Epithelial cell of esophagus (primary cell): ENCODE results near the gene SHANK2.
A peak's percentile ranks its signal among the peaks of the same experiment; 100 is the strongest.

Experiments
- DNase-seq: peaks from one replicate; pipeline ENCODE4 v3.0.0; 2010; ENCODE audit warnings: low read depth
- H3K4me3 ChIP-seq: 2 replicates; pipeline ENCODE4 v1.5.1; 2011; ENCODE audit warnings: mild to moderate bottlenecking, low read length, control low read depth
- TF ChIP-seq, protein P1 (sequence below): IDR thresholded peaks from 2 replicates; pipeline ENCODE4 v1.5.1; 2011; ENCODE audit warnings: low read depth, mild to moderate bottlenecking, low read length, control low read depth, inconsistent platforms; ENCODE audit not compliant: insufficient read depth; ENCODE audit errors: missing control alignments

Gene SHANK2

GRCh38 chr11:71255323-71255722 lies 2.9 kb upstream of the SHANK2 start:
- TF ChIP-seq, protein P1, sequence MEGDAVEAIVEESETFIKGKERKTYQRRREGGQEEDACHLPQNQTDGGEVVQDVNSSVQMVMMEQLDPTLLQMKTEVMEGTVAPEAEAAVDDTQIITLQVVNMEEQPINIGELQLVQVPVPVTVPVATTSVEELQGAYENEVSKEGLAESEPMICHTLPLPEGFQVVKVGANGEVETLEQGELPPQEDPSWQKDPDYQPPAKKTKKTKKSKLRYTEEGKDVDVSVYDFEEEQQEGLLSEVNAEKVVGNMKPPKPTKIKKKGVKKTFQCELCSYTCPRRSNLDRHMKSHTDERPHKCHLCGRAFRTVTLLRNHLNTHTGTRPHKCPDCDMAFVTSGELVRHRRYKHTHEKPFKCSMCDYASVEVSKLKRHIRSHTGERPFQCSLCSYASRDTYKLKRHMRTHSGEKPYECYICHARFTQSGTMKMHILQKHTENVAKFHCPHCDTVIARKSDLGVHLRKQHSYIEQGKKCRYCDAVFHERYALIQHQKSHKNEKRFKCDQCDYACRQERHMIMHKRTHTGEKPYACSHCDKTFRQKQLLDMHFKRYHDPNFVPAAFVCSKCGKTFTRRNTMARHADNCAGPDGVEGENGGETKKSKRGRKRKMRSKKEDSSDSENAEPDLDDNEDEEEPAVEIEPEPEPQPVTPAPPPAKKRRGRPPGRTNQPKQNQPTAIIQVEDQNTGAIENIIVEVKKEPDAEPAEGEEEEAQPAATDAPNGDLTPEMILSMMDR = no peak
- no peak overlapping the region for H3K4me3 ChIP-seq
- DNase-seq = peak; percentile 41

DNA sequence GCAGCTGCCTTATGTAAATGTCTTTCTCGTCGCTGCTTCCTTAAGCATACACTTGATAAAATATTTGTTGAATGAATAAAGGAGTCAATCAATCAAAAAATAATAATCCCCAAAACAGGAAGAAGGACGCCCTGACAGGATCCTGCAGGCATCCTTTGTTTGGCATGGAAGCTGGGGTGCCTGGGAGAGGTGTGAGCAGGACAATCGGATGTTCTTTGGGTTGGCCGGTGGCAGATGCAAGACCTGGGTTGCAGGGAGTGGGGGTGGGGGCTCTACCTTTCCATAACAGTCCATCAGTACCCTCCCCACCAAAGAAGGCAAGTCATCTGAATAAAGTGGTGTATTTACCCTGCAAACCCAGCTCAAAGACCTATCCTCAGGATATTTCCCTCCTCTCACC lies 1.4 kb upstream of the SHANK2 start:
- DNase-seq = no peak
- TF ChIP-seq, protein P1 = no peak
- no peak overlapping the region for H3K4me3 ChIP-seq

- TF ChIP-seq, protein P1 = no peak
- H3K4me3 ChIP-seq = peak overlapping the region; percentile 31
- peak; percentile 88 for DNase-seq
These were observed 673 bp upstream of the SHANK2 start for GRCh38 chr11:71252770-71253730.

- DNase-seq = peak; percentile 22
- TF ChIP-seq, protein P1 = no peak
- H3K4me3 ChIP-seq = peak overlapping the region; percentile 70
These were observed 562 bp downstream of the SHANK2 start for GRCh38 chr11:71251761-71252268.

GRCh38 chr11:71251151-71251721 lies 1.1 kb downstream of the SHANK2 start:
- peak; percentile 37 for DNase-seq
- peak overlapping the region; percentile 70 for H3K4me3 ChIP-seq
- TF ChIP-seq, protein P1 = no peak

DNA sequence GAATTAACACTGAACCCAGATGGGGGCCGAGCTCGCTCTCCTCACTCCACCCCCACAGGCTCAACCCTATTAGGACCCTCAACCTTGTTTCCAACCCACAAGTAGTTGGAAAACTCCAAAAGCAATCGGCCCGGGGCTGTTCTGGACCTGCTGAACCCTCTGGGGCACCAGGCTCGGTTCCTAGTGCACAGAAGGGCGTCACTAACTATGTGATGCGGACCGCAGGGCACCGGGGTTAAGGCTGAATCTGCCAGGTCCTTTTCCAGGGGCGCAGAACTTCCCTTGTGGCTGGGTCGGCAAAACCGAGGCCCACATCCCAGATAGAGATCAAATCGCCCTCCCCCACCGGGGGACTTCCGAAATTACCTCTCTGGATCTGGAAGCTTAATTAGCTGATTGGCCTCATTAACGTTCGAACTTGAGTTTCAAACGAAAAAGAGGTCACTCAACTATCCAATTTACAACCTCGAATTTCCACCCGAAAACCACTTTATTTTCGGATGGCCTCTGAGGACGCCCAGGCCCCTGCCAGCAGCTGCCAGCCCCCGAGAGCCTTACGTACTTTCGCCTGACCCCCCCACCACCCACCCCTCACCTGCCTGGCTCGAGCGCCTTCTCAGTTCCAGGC lies 1.7 kb downstream of the SHANK2 start:
- TF ChIP-seq, protein P1 = no peak
- peak overlapping the region; percentile 70 for H3K4me3 ChIP-seq
- no peak for DNase-seq
